Mucosa of descending colon (tissue), 3 donors: ENCODE measurements around the gene BCOR. TPM values are rescaled to one million over a fixed set of nuclear protein-coding genes. Genes with fewer than 3 reads are reported as not detected.

Experiments
- ATAC-seq: fragments of 200-7000 bp; cut with Tn5 transposase; one replicate; pipeline ENCODE4 v1.9.1; 2020; ENCODE audit warnings: mild to moderate bottlenecking, moderate library complexity
- DNase-seq, 3 donors: peaks; one replicate each; pipeline ENCODE4 v3.0.0-alpha.2; 2020
- H3K36me3 ChIP-seq: fragments of 200-600 bp; one replicate; pipeline ENCODE4 v1.8.0; 2021; ENCODE audit warnings: low read depth, mild to moderate bottlenecking
- H3K4me1 ChIP-seq: fragments of 200-600 bp; one replicate; pipeline ENCODE4 v1.8.0; 2021; ENCODE audit warnings: low read depth, mild to moderate bottlenecking
- H3K4me3 ChIP-seq: fragments of 200-600 bp; one replicate; pipeline ENCODE4 v1.8.0; 2021; ENCODE audit warnings: mild to moderate bottlenecking
- H3K9me3 ChIP-seq: fragments of 200-600 bp; one replicate; pipeline ENCODE4 v1.8.0; 2021; ENCODE audit warnings: mild to moderate bottlenecking
- CTCF ChIP-seq: fragments of 200-600 bp; IDR thresholded peaks from one replicate; pipeline ENCODE4 v1.8.0; 2022; ENCODE audit warnings: antibody characterized with exemption, mild to moderate bottlenecking
- intact Hi-C, 2 donors: fragments of 100-400 bp; cut with DNase I in 1 of 2; cut with micrococcal nuclease in 1 of 2; formaldehyde crosslinking; loops; one replicate each; pipeline versions ENCODE4 v1.11.0 to v1.11.1; 2022; cut with DNase I, micrococcal nuclease
- total RNA-seq, 3 donors: library from RNA; stranded (reverse); fragmentation: NEBNext Ultra II Directional in 2 of 3; extraction: Animal tissue kit (Norgen Biotek cat#: 25700) in 2 of 3; gene quantifications; one replicate each; pipeline versions ENCODE4 v1.2.1 to v1.2.4, GENCODE V29; 2021 to 2023
- donor health status: DM: no; HTN: no; CAD: no; lungs with moderate emphysema.
- donor health status: DM: no; HTN: no; CAD: no.
- donor health status: DM: no; HTN: yes; CAD: no.

The BCOR gene
- total RNA-seq, 3 donors from 2014 or later, result 18.7 to 26.3 (median 23.6) TPM

- Histone ChIP-seq H3K36me3 (no peaks in the 10 kb centered on the region), H3K4me1 (peaks cover 11% of the 10 kb centered on the region), H3K9me3 (no peaks in the 10 kb centered on the region), H3K4me3 (no peak overlapping the region)
- peak; percentile 10 for ATAC-seq
- TF ChIP-seq CTCF, result no peak
- peak; percentile 61 to 81 (median 77) for DNase-seq
- intact Hi-C loops, result loop anchor here in 1 of 2 donors (10.0 kb wide), 1 partner anchor 55 kb away; no protein-coding TSS in a partner anchor
Measured at GRCh38 chrX:40099055-40099958, 1.5 kb upstream of the BCOR start.

GRCh38 chrX:40098264-40099054 is 701 bp upstream of the BCOR start:
- peak; percentile 49 to 76 (median 72) for DNase-seq
- intact Hi-C loops, result loop anchor here in 1 of 2 donors (10.0 kb wide), 1 partner anchor 56 kb away; no protein-coding TSS in a partner anchor
- Histone ChIP-seq H3K4me1 (peaks cover 13% of the 10 kb centered on the region), H3K36me3 (no peaks in the 10 kb centered on the region), H3K4me3 (no peak overlapping the region), H3K9me3 (no peaks in the 10 kb centered on the region)
- no peak for TF ChIP-seq CTCF
- ATAC-seq, result peak; percentile 45

- TF ChIP-seq CTCF, result no peak
Measured at GRCh38 chrX:40097141-40097503, 636 bp downstream of the BCOR start.

GRCh38 chrX:40096395-40097091 is 1.2 kb downstream of the BCOR start:
- intact Hi-C loops, result loop anchor here in 1 of 2 donors (10.0 kb wide), 1 partner anchor 58 kb away; no protein-coding TSS in a partner anchor
- Histone ChIP-seq H3K36me3 (no peaks in the 10 kb centered on the region), H3K4me3 (peak overlapping the region; percentile 42), H3K4me1 (peaks cover 13% of the 10 kb centered on the region), H3K9me3 (no peaks in the 10 kb centered on the region)
- TF ChIP-seq CTCF, result no peak
- ATAC-seq, result peak; percentile 14
- peak; percentile 65 to 77 (median 70) for DNase-seq

More at GRCh38 chrX:40097141-40097503, 636 bp downstream of the BCOR start:
- H3K4me3 ChIP-seq, result peak overlapping the region; percentile 42
- no peaks in the 10 kb centered on the region for H3K36me3 ChIP-seq
- DNase-seq (peak in 1 of 3 donors; percentile 62), ATAC-seq (no peak)
- peaks cover 13% of the 10 kb centered on the region for H3K4me1 ChIP-seq
- no peaks in the 10 kb centered on the region for H3K9me3 ChIP-seq
- intact Hi-C loops, result loop anchor here in 1 of 2 donors (10.0 kb wide), 1 partner anchor 58 kb away; no protein-coding TSS in a partner anchor
